Esophagus muscularis mucosa (tissue), 4 donors: ENCODE measurements around the gene KIF5C. TPM values are rescaled to one million over a fixed set of nuclear protein-coding genes. Genes with fewer than 3 reads are reported as not detected.

Source experiments
- DNase-seq: peaks from one replicate; pipeline ENCODE4 v3.0.0-alpha.2; 2017; ENCODE audit errors: extremely low spot score
- H3K27ac ChIP-seq, 4 donors: fragments of 200-600 bp; sonication (generic); replicated peaks in 1 of 4; 1 replicate in 3 of 4; 2 replicates in 1 of 4; pipeline ENCODE4 v1.5.1; 2016 to 2019; ENCODE audit warnings: mild to moderate bottlenecking in 1 of 4
- H3K27me3 ChIP-seq, 4 donors: fragments of 200-600 bp; sonication (generic); one replicate each; pipeline versions ENCODE4 v1.5.1 to v1.6.0; 2016 to 2019
- H3K36me3 ChIP-seq, 4 donors: fragments of 200-600 bp; sonication (generic); one replicate each; pipeline ENCODE4 v1.5.1; 2016 to 2019
- H3K4me1 ChIP-seq, 4 donors: fragments of 200-600 bp; sonication (generic); one replicate each; pipeline ENCODE4 v1.5.1; 2016 to 2019
- H3K4me3 ChIP-seq, 4 donors: fragments of 200-600 bp; sonication (generic); 1 replicate in 2 of 4; 2 replicates in 2 of 4; pipeline ENCODE4 v1.5.1; 2016 to 2019; ENCODE audit warnings: mild to moderate bottlenecking in 4 of 4, moderate library complexity in 1 of 4
- H3K9me3 ChIP-seq, 4 donors: fragments of 200-600 bp; sonication (generic); 1 replicate in 3 of 4; 2 replicates in 1 of 4; pipeline ENCODE4 v1.5.1; 2016 to 2019
- CTCF ChIP-seq, 3 experiments: fragments of 200-600 bp in 2 of 3; fragments of 450-650 bp in 1 of 3; sonication (generic) in 2 of 3; IDR thresholded peaks; one replicate each; pipeline ENCODE4 v1.5.1; 2017 to 2019; ENCODE audit warnings: antibody characterized with exemption in 3 of 3, mild to moderate bottlenecking in 2 of 3, moderate library complexity in 1 of 3
- EP300 ChIP-seq: sonication (generic); formaldehyde crosslinking; IDR thresholded peaks from one replicate; pipeline ENCODE4 v1.6.1; 2017; ENCODE audit warnings: antibody characterized with exemption
- POLR2A ChIP-seq: fragments of 450-650 bp; IDR thresholded peaks from one replicate; pipeline ENCODE4 v1.6.1; 2017; ENCODE audit warnings: antibody characterized with exemption, moderate library complexity, mild to moderate bottlenecking, low read depth
- POLR2AphosphoS5 ChIP-seq, 2 donors: sonication (generic); formaldehyde crosslinking; IDR thresholded peaks; one replicate each; pipeline ENCODE4 v1.6.1; 2017; ENCODE audit warnings: antibody characterized with exemption in 2 of 2
- WGBS: methylation state at CpG from one replicate; pipeline ENCODE4 v1.1.5; 2018; 5-methylcytosine and 5-hydroxymethylcytosine counted together
- intact Hi-C: fragments of 100-400 bp; cut with DNase I; formaldehyde crosslinking; loops from one replicate; pipeline ENCODE4 v1.15.1; 2023
- total RNA-seq, 4 donors: library from RNA; depleted of rRNA; stranded (reverse); fragments of >200 nt; gene quantifications; one replicate each; pipeline versions ENCODE4 v1.1.0 to v1.2.1, GENCODE V29; 2016

The KIF5C gene
- total RNA-seq, 4 donors from 2014 or later, result 2.9 to 4.6 (median 3.2) TPM

GRCh38 chr2:149040451-149040850 lies 165.4 kb downstream of the KIF5C start:
- H3K27ac ChIP-seq, result no peak overlapping the region

DNA sequence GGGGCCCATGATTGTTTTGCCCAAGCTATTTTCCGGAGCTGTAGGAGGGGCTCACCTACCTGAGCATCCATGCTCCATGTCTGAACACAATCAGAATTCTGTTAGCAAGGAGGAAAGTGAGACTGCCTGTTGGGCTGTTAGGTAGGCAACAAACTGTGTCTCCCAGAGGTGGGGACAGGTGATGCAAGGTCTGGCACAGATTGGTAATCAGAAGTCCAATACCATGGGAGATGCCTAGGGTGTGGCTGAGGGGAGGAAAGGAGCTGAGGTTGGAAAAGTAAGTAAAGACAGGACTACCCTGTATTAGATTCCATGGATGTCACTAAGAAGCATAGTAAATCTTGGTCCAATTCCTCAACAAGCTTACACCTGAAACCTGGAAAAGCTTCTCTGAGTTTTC lies 166.5 kb downstream of the KIF5C start:
- no peak overlapping the region for H3K27ac ChIP-seq
- peaks cover 0 to 12% (median 7%) of the 10 kb centered on the region in 4 donors for H3K4me1 ChIP-seq
- TF ChIP-seq POLR2AphosphoS5 (IDR thresholded peaks at IDR 0.05) (no peak), CTCF (IDR thresholded peaks at IDR 0.05) (no peak), POLR2A (no peak), EP300 (no peak)
- intact Hi-C loops, result no loop called here
- H3K4me3 ChIP-seq, result no peak overlapping the region
- H3K9me3 ChIP-seq, result peaks cover 0 to 18% (median 13%) of the 10 kb centered on the region in 4 donors
- WGBS, result 100% methylated on average over 1 of the region's 1 CpG
- H3K27me3 ChIP-seq, result peaks cover 0 to 40% (median 5%) of the 10 kb centered on the region in 4 donors
- no peak for DNase-seq
- H3K36me3 ChIP-seq, result no peaks in the 10 kb centered on the region

More at GRCh38 chr2:149040451-149040850, 165.4 kb downstream of the KIF5C start:
- Histone ChIP-seq H3K36me3 (no peaks in the 10 kb centered on the region), H3K4me1 (peaks cover 0 to 12% (median 7%) of the 10 kb centered on the region in 4 donors), H3K4me3 (no peak overlapping the region), H3K9me3 (peaks cover 0 to 7% (median 3%) of the 10 kb centered on the region in 4 donors), H3K27me3 (peaks cover 0 to 50% (median 5%) of the 10 kb centered on the region in 4 donors)
- TF ChIP-seq EP300, result no peak
- peak in 1 of 3 experiments; percentile 9 for TF ChIP-seq CTCF (IDR thresholded peaks at IDR 0.05)
- DNase-seq, result peak; percentile 78
- intact Hi-C loops, result no loop called here
- 75% methylated on average over 7 of the region's 7 CpGs for WGBS

- H3K4me3 ChIP-seq, result no peak overlapping the region
- H3K27ac ChIP-seq, result no peak overlapping the region
- WGBS, result 35% methylated on average over 1 of the region's 1 CpG
- H3K27me3 ChIP-seq, result peaks cover 0 to 26% (median 3%) of the 10 kb centered on the region in 4 donors
- DNase-seq, result no peak
- peaks cover 0 to 12% (median 7%) of the 10 kb centered on the region in 4 donors for H3K4me1 ChIP-seq
- peaks cover 0 to 30% (median 21%) of the 10 kb centered on the region in 4 donors for H3K9me3 ChIP-seq
- TF ChIP-seq EP300, result no peak
- TF ChIP-seq CTCF (IDR thresholded peaks at IDR 0.05), result no peak
- TF ChIP-seq POLR2AphosphoS5 (IDR thresholded peaks at IDR 0.05), result no peak
- TF ChIP-seq POLR2A, result no peak
- no peaks in the 10 kb centered on the region for H3K36me3 ChIP-seq
- intact Hi-C loops, result no loop called here
These were observed 167.9 kb downstream of the KIF5C start for GRCh38 chr2:149042881-149043280.

DNA sequence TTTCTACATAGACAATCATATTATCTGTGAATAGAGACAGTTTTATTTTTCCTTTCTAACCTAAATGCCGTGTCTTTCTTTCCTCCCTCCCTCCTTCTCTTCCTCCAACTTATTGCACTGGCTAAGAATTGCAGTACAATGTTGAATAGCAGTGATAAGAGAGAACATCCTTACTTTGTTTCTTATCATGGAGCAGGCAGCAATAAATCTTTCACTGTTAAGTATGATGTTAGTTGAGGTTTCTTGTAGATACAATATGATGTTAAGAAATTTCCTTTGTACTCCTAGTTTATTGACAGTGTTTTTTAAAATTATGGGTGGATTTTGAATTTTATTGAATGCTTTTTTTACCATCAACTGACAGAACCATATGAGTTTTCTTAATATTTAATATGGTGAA lies 169.5 kb downstream of the KIF5C start:
- 54% methylated on average over 1 of the region's 1 CpG for WGBS

More for the DNA sequence above, 169.5 kb downstream of the KIF5C start:
- H3K9me3 ChIP-seq, result peaks cover 0 to 30% (median 23%) of the 10 kb centered on the region in 4 donors
- no peaks in the 10 kb centered on the region for H3K4me1 ChIP-seq
- intact Hi-C loops, result no loop called here
- TF ChIP-seq EP300, result no peak
- no peak for TF ChIP-seq POLR2AphosphoS5 (IDR thresholded peaks at IDR 0.05)
- no peak for TF ChIP-seq CTCF (IDR thresholded peaks at IDR 0.05)
- TF ChIP-seq POLR2A, result no peak
- no peak overlapping the region for H3K4me3 ChIP-seq
- H3K27ac ChIP-seq, result no peak overlapping the region
- no peaks in the 10 kb centered on the region for H3K36me3 ChIP-seq
- no peak for DNase-seq
- peaks cover 0 to 10% (median 0%) of the 10 kb centered on the region in 4 donors for H3K27me3 ChIP-seq
